Femur (tissue), 1 donor: ENCODE data around the gene DDX59.

Experiments used
- DNase-seq: peaks from one replicate; pipeline ENCODE4 v3.0.0-alpha.2; 2017

The DDX59 gene

GRCh38 chr1:200628223-200628881, 41.4 kb downstream of the DDX59 start:
- DNase-seq = no peak

GRCh38 chr1:200627575-200628222, 42.0 kb downstream of the DDX59 start:
- DNase-seq = no peak

GRCh38 chr1:200626853-200627534, 42.7 kb downstream of the DDX59 start:
- no peak for DNase-seq

DNA sequence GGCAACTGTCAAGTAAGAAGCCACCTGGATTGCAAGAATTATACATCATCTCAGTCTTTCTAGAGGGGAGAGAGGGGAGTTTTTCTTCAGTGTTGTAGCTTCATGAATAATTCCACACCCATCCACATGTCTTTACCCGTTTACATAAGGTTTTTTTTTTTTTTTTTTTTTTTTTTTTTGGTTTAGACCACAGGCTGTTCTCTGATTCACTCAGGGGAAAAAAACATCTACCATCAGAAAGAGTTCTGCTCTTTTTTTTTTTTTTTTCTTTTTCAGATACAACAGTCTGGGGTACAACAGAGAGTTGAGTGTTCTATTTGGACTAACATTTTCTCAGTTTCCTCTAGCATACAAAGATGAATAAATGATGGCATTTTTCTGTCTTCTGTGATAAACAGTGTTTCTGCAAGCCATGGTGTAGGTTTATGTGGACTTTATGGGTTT, 44.3 kb downstream of the DDX59 start:
- no peak for DNase-seq

- DNase-seq = no peak
Observed at GRCh38 chr1:200624679-200625335, 44.9 kb downstream of the DDX59 start.

DNA sequence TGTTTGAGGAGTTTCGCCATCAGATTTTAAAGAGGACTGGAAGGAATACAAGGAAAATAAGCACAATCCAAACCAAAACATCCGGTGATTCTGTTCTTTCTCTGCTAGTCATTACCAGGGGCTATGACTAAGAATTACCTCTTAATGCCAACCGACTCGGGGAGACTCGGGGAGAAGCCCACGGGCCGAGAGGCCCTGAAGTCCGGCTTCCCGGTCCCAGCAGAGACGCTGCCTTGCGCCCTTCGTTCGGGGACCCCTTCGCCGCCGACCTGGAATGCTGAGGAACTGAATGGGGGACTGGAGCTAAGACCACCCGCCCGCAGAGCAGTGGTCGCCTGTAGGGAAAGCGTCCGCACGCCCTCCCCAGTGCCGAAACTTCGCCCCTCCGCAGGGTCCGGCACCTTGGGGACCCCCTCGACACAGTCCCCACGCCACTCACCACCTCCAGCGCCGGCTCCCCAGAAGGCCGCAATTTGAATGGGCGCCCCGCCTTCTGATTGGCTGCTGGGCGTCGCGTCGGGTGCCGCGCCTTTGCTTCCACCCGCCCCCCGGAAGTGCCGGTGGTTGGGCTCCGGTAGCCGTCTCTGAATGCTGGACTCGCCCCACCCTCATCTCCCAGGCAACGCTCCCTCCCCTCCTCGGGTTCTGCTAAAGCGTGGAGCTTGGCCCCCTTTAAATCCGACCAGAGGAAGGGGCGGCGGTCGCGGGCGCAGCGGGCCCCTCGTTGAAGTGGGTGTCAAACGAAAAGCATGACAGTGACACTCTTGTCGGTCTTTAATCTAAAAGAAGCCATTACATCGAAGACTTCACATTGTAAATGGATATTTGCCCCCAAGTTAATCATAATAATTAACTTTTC, 49.2 kb downstream of the DDX59 start, which contains the start of gene KIF14:
Gene KIF14 (minus strand): TSS at position 479 of the 859 bp plus-strand sequence. CDS start 2,028 bp downstream, outside the sequence.
- DNase-seq = peak; percentile 97

DNA sequence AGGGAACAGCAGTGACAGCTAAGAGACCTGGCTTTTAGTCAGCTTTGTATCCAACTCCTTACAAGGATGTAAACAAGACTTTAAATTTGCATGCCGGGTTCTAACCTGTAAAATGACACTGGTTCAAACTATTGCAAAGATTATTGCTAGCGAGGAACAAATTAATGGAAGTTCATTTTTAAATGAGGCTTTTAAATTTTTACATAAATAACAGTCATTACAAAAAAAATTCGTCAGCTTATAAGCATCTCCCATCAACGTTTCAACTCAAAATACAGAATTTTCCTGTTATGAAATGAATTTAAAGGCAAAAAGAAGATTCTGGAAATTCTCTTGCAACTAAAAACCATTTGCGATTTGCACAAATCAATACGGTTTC, 49.8 kb downstream of the DDX59 start:
- no peak for DNase-seq

GRCh38 chr1:200610846-200611245, 58.9 kb downstream of the DDX59 start:
- DNase-seq = no peak

DNA sequence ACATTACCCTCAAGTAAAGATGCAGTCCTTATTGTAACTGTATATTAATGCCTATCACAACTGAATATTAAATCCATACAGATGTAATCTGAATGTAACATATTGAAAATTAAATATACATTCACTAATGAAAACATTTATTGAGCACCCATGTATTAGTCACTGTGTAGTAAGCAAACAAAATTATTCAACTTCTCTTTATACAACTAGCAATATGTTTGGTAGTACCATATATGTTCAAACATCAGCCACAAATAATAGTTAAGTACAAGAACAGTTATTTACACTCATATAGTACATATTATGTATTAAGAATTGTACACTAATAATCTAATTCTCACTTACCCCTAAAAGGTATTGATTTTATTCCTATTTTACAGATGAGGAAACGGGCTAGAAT, 67.1 kb downstream of the DDX59 start:
- DNase-seq = no peak
